Testis (tissue), 2 donors: Measurements from ENCODE around the gene CYTH4.

ENCODE experiments used
- CTCF ChIP-seq, 3 experiments: fragments of 450-650 bp in 2 of 3; fragments of 200-600 bp in 1 of 3; sonication (generic) in 1 of 3; IDR thresholded peaks; one replicate each; pipeline ENCODE4 v1.5.1; 2016 to 2019; ENCODE audit warnings: antibody characterized with exemption in 3 of 3, mild to moderate bottlenecking in 2 of 3, moderate library complexity in 1 of 3
- POLR2A ChIP-seq: fragments of 450-650 bp; IDR thresholded peaks from one replicate; pipeline ENCODE4 v1.6.1; 2017; ENCODE audit warnings: antibody characterized with exemption, mild to moderate bottlenecking, moderate library complexity

GRCh38 chr22:37262346-37262745 is 20.0 kb upstream of the CYTH4 start:
- TF ChIP-seq CTCF (IDR thresholded peaks at IDR 0.05), result no peak
- no peak for TF ChIP-seq POLR2A
